SK-N-MC (cell line): ENCODE measurements around the gene OR51E2.

Experiments
- EZH2 ChIP-seq: fragments of 200-600 bp; sonication (generic); IDR thresholded peaks from one replicate; pipeline ENCODE4 v1.6.1; 2017; ENCODE audit warnings: antibody characterized with exemption
- POLR2AphosphoS5 ChIP-seq: IDR thresholded peaks from 2 replicates; pipeline ENCODE4 v1.6.1; 2012; ENCODE audit warnings: mild to moderate bottlenecking, low read depth, low read length, borderline replicate concordance

- TF ChIP-seq EZH2 (no peak), POLR2AphosphoS5 (no peak)
Observed at GRCh38 chr11:4700436-4700820, 2.8 kb upstream of the OR51E2 start.
